Activated B cell treated with CpG ODN at 0.5 μM for 24 hours (primary cell): ENCODE results near the gene MRPL19. TPM values are rescaled to one million over a fixed set of nuclear protein-coding genes. Genes with fewer than 3 reads are reported as not detected.

Source experiments
- ATAC-seq: fragments of 200-7000 bp; cut with Tn5 transposase; one replicate; pipeline ENCODE4 v1.10.0; 2021; ENCODE audit warnings: low read depth, mild to moderate bottlenecking, moderate library complexity
- CTCF ChIA-PET: fragments of 350-600 bp; sonication (Branson Sonifier 250); formaldehyde crosslinking; loops from one replicate; lab custom pipeline; 2021; ENCODE audit warnings: antibody characterized with exemption; lab: Charles Lee
- POLR2A ChIA-PET: fragments of 350-600 bp; sonication (Branson Sonifier 250); formaldehyde crosslinking; loops from one replicate; lab custom pipeline; 2021; ENCODE audit warnings: antibody characterized with exemption; lab: Charles Lee
- DNase-seq: peaks from one replicate; pipeline ENCODE4 v3.0.0; 2022
- H3K27ac Mint-ChIP-seq: one replicate; pipeline ENCODE4 v1.8.0; 2020; ENCODE audit warnings: mixed read lengths
- H3K27me3 Mint-ChIP-seq: one replicate; pipeline ENCODE4 v1.8.0; 2021; ENCODE audit warnings: mixed read lengths
- H3K36me3 Mint-ChIP-seq: one replicate; pipeline ENCODE4 v1.8.0; 2021; ENCODE audit warnings: low read depth, mixed read lengths
- H3K4me1 Mint-ChIP-seq: one replicate; pipeline ENCODE4 v1.8.0; 2021; ENCODE audit warnings: mixed read lengths
- H3K4me3 Mint-ChIP-seq: one replicate; pipeline ENCODE4 v1.8.0; 2020; ENCODE audit warnings: mild to moderate bottlenecking, mixed read lengths
- H3K9me3 Mint-ChIP-seq: one replicate; pipeline ENCODE4 v1.8.0; 2020; ENCODE audit warnings: mixed read lengths
- CTCF ChIP-seq: fragments of 200-600 bp; IDR thresholded peaks from one replicate; pipeline ENCODE4 v1.8.0; 2022; ENCODE audit warnings: antibody characterized with exemption, mild to moderate bottlenecking
- intact Hi-C: fragments of 100-400 bp; cut with micrococcal nuclease; formaldehyde crosslinking; loops from one replicate; pipeline ENCODE4 v1.15.1; 2024
- total RNA-seq: library from RNA; stranded (reverse); gene quantifications from 2 replicates; pipeline ENCODE4 v1.2.3, GENCODE V29; 2022

MRPL19 gene
- total RNA-seq, 1 donor from 2014 or later = 39.6 TPM

GRCh38 chr2:75736276-75736675 is 89.7 kb downstream of the MRPL19 start:
- intact Hi-C loops = no loop called here
- Mint-ChIP-seq H3K9me3 (peaks cover 3% of the 10 kb centered on the region), H3K27me3 (peaks cover 16% of the 10 kb centered on the region), H3K36me3 (no peaks in the 10 kb centered on the region), H3K27ac (no peak overlapping the region), H3K4me3 (no peak overlapping the region), H3K4me1 (no peaks in the 10 kb centered on the region)
- TF ChIP-seq CTCF = no peak
- POLR2A ChIA-PET = no interaction called here
- ATAC-seq (no peak), DNase-seq (no peak)
- CTCF ChIA-PET = no interaction called here

GRCh38 chr2:75737961-75738360 is 91.4 kb downstream of the MRPL19 start:
- DNase-seq (no peak), ATAC-seq (no peak)
- H3K4me3 Mint-ChIP-seq = no peak overlapping the region
- ChIA-PET CTCF (no interaction called here), POLR2A (no interaction called here)
- peaks cover 7% of the 10 kb centered on the region for H3K27me3 Mint-ChIP-seq
- TF ChIP-seq CTCF = no peak
- no peaks in the 10 kb centered on the region for H3K36me3 Mint-ChIP-seq
- H3K4me1 Mint-ChIP-seq = no peaks in the 10 kb centered on the region
- intact Hi-C loops = no loop called here
- peaks cover 3% of the 10 kb centered on the region for H3K9me3 Mint-ChIP-seq
- no peak overlapping the region for H3K27ac Mint-ChIP-seq

Other genes with a start within 250 kb of the MRPL19 start
- gene EVA1A, start 85.8 kb upstream of the MRPL19 start, total RNA-seq = not detected in 2 replicates
- 26.2 and 27.5 TPM in 2 replicates for gene GCFC2, start 64.1 kb downstream of the MRPL19 start, total RNA-seq